SK-N-SH treated with all-trans-retinoic acid at 6 μM for 48 hours (cell line): Measurements from ENCODE around the gene ZNF418.
"Not testable (repeated sequence)": the region's sequence is repeated elsewhere in the genome, so short reads cannot be mapped to it uniquely, and the experiment has no call there.

Experiments
- ATAC-seq: fragments of 200-7000 bp; cut with Tn5 transposase; 3 replicates; pipeline ENCODE4 v1.9.1; 2020; ENCODE audit warnings: mild to moderate bottlenecking, moderate library complexity
- ARNTL ChIP-seq: fragments of 450-650 bp; formaldehyde crosslinking; IDR thresholded peaks from 2 replicates; pipeline ENCODE4 v1.5.0; 2020; ENCODE audit warnings: low read depth, mild to moderate bottlenecking, moderate library complexity, borderline replicate concordance
- CREB5 ChIP-seq: fragments of 250-450 bp; sonication (Bioruptor Pico); IDR thresholded peaks from 2 replicates; pipeline ENCODE4 v1.5.1; 2020; ENCODE audit warnings: low read depth, mild to moderate bottlenecking, moderate library complexity
- CSDC2 ChIP-seq: fragments of 250-450 bp; sonication (Bioruptor Pico); IDR thresholded peaks from 2 replicates; pipeline ENCODE4 v1.5.0; 2020; ENCODE audit warnings: mild to moderate bottlenecking, moderate library complexity
- ISL1 ChIP-seq: fragments of 250-450 bp; sonication (Bioruptor Pico); IDR thresholded peaks from 2 replicates; pipeline ENCODE4 v2.1.2; 2022; ENCODE audit warnings: mild to moderate bottlenecking, moderate library complexity
- OSR1 ChIP-seq: fragments of 250-450 bp; sonication (Bioruptor Pico); IDR thresholded peaks from 2 replicates; pipeline ENCODE4 v1.8.0; 2022; ENCODE audit warnings: moderate library complexity, mild to moderate bottlenecking, inconsistent platforms
- POU6F1 ChIP-seq: fragments of 250-450 bp; sonication (Bioruptor Pico); IDR thresholded peaks from 2 replicates; pipeline ENCODE4 v1.8.0; 2021; ENCODE audit warnings: low read depth, mild to moderate bottlenecking, moderate library complexity, borderline replicate concordance
- PPARA ChIP-seq: fragments of 250-450 bp; sonication (Bioruptor Pico); IDR thresholded peaks from 2 replicates; pipeline ENCODE4 v1.5.0; 2020; ENCODE audit warnings: mild to moderate bottlenecking, borderline replicate concordance
- TCF4 ChIP-seq: fragments of 250-450 bp; sonication (Bioruptor Pico); IDR thresholded peaks from 2 replicates; pipeline ENCODE4 v1.8.0; 2021; ENCODE audit warnings: mild to moderate bottlenecking, moderate library complexity, borderline replicate concordance
- TOX ChIP-seq: fragments of 250-450 bp; sonication (Bioruptor Pico); IDR thresholded peaks from 2 replicates; pipeline ENCODE4 v1.8.0; 2021; ENCODE audit warnings: mild to moderate bottlenecking, moderate library complexity, borderline replicate concordance
- ZC3H10 ChIP-seq: fragments of 250-450 bp; sonication (Bioruptor Pico); IDR thresholded peaks from 2 replicates; pipeline ENCODE4 v1.5.1; 2021; ENCODE audit warnings: mild to moderate bottlenecking, moderate library complexity
- ZFP30 ChIP-seq: fragments of 450-650 bp; formaldehyde crosslinking; IDR thresholded peaks from 2 replicates; pipeline ENCODE4 v1.5.0; 2022; ENCODE audit warnings: mild to moderate bottlenecking, moderate library complexity
- ZNF565 ChIP-seq: fragments of 450-650 bp; formaldehyde crosslinking; conservative IDR thresholded peaks from 2 replicates; pipeline ENCODE4 v1.5.0; 2020; ENCODE audit warnings: low read depth, mild to moderate bottlenecking, moderate library complexity
- ZNF70 ChIP-seq: fragments of 450-650 bp; formaldehyde crosslinking; IDR thresholded peaks from 2 replicates; pipeline ENCODE4 v1.5.0; 2020; ENCODE audit warnings: mild to moderate bottlenecking, moderate library complexity
- ZNF8 ChIP-seq: fragments of 450-650 bp; formaldehyde crosslinking; IDR thresholded peaks from 2 replicates; pipeline ENCODE4 v1.5.0; 2020; ENCODE audit warnings: mild to moderate bottlenecking, moderate library complexity
- TF ChIP-seq, protein P1 (sequence below): fragments of 250-450 bp; sonication (Bioruptor Pico); IDR thresholded peaks from 2 replicates; pipeline ENCODE4 v1.8.0; 2020; ENCODE audit warnings: mild to moderate bottlenecking, moderate library complexity, borderline replicate concordance

Gene ZNF418

GRCh38 chr19:57886046-57886445 lies 49.2 kb downstream of the ZNF418 start (continued):
- TF ChIP-seq CREB5 (CRISPR knock-in tag) (no peak), POU6F1 (CRISPR knock-in tag) (no peak), ZNF70 (CRISPR knock-in tag) (no peak), ZNF8 (CRISPR knock-in tag) (no peak), PPARA (no peak), TOX (no peak), ZNF565 (no peak), CSDC2 (CRISPR knock-in tag) (no peak), OSR1 (no peak)
- TF ChIP-seq, protein P1, sequence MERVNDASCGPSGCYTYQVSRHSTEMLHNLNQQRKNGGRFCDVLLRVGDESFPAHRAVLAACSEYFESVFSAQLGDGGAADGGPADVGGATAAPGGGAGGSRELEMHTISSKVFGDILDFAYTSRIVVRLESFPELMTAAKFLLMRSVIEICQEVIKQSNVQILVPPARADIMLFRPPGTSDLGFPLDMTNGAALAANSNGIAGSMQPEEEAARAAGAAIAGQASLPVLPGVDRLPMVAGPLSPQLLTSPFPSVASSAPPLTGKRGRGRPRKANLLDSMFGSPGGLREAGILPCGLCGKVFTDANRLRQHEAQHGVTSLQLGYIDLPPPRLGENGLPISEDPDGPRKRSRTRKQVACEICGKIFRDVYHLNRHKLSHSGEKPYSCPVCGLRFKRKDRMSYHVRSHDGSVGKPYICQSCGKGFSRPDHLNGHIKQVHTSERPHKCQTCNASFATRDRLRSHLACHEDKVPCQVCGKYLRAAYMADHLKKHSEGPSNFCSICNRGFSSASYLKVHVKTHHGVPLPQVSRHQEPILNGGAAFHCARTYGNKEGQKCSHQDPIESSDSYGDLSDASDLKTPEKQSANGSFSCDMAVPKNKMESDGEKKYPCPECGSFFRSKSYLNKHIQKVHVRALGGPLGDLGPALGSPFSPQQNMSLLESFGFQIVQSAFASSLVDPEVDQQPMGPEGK = no peak

DNA sequence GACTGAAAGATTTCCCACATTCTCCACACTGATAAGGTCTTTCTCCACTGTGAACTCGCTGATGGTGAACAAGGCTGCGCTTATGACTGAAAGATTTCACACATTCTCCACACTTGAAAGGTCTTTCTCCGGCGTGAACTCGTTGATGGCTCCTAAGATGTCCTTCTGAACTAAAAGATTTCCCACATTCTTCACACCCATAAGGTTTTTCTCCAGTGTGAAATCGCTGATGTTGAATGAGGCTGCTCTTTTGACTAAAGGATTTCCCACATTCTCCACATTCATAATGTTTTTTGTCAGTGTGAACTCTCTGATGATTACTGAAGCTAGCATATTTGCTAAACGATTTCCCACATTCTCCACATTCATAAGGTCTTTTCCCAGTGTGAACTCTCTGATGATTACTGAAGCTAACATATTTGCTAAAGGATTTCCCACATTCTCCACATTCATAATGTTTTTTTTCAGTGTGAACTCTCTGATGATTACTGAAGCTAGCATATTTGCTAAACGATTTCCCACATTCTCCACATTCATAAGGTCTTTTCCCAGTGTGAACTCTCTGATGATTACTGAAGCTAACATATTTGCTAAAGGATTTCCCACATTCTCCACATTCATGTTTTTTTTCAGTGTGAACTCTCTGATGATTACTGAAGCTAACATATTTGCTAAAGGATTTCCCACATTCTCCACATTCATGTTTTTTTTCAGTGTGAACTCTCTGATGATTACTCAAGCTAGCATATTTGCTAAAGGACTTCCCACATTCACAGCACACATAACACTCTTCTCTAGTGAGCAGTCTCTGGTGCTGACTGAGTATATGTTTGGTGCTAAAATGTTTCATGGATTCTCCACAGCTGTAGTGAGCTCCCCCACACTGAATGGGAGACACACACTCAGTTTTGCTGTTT lies 61.1 kb downstream of the ZNF418 start:
- not testable (repeated sequence) for ATAC-seq

GRCh38 chr19:57872450-57872849 lies 62.8 kb downstream of the ZNF418 start:
- TF ChIP-seq ISL1 = no peak
- no peak for TF ChIP-seq ZNF70 (CRISPR knock-in tag)
- TF ChIP-seq TCF4 (CRISPR knock-in tag) = no peak
- no peak for TF ChIP-seq ARNTL (CRISPR knock-in tag)
- TF ChIP-seq, protein P1 = no peak
- TF ChIP-seq ZNF565 = no peak
- TF ChIP-seq TOX = no peak
- no peak for TF ChIP-seq ZC3H10 (CRISPR knock-in tag)
- TF ChIP-seq ZFP30 (CRISPR knock-in tag) = no peak
- ATAC-seq = no peak
